HG03432 (cell line): ENCODE data around the gene ARL16.
"Not testable (repeated sequence)": the region's sequence is repeated elsewhere in the genome, so short reads cannot be mapped to it uniquely, and the experiment has no call there.

ENCODE experiments used
- ATAC-seq: cut with Tn5 transposase; IDR thresholded peaks from one replicate; pipeline ENCODE4 v1.9.1; 2021; ENCODE audit warnings: mild to moderate bottlenecking, moderate library complexity; ENCODE audit not compliant: unreplicated experiment

ARL16 gene

GRCh38 chr17:81696218-81696941, 12.8 kb upstream of the ARL16 start:
- ATAC-seq: no peak

GRCh38 chr17:81695801-81696200, 12.2 kb upstream of the ARL16 start:
- no peak for ATAC-seq

- no peak for ATAC-seq
These were observed 11.6 kb upstream of the ARL16 start for GRCh38 chr17:81695211-81695610.

GRCh38 chr17:81694810-81695209, 11.2 kb upstream of the ARL16 start:
- ATAC-seq: no peak

- no peak for ATAC-seq
These were observed 10.1 kb upstream of the ARL16 start for GRCh38 chr17:81693509-81694210.

- no peak for ATAC-seq
These were observed 8.0 kb upstream of the ARL16 start for GRCh38 chr17:81691608-81692007.

- no peak for ATAC-seq
These were observed 7.6 kb upstream of the ARL16 start for GRCh38 chr17:81691196-81691595.

GRCh38 chr17:81690549-81690948, 7.0 kb upstream of the ARL16 start:
- no peak for ATAC-seq

GRCh38 chr17:81690066-81690465, 6.5 kb upstream of the ARL16 start:
- ATAC-seq: no peak

GRCh38 chr17:81688616-81689015, 5.0 kb upstream of the ARL16 start:
- ATAC-seq: no peak

- no peak for ATAC-seq
These were observed 4.4 kb upstream of the ARL16 start for GRCh38 chr17:81687770-81688541.

- no peak for ATAC-seq
These were observed 3.0 kb upstream of the ARL16 start for GRCh38 chr17:81686614-81687013.

- ATAC-seq: no peak
These were observed 1.5 kb upstream of the ARL16 start for GRCh38 chr17:81685108-81685507.

GRCh38 chr17:81684442-81684911, 880 bp upstream of the ARL16 start:
- no peak for ATAC-seq

- ATAC-seq: peak; percentile 18
These were observed 401 bp downstream of the ARL16 start for GRCh38 chr17:81683208-81683583.

GRCh38 chr17:81682565-81683207, 911 bp downstream of the ARL16 start:
- no peak for ATAC-seq

- no peak for ATAC-seq
These were observed 1.9 kb downstream of the ARL16 start for GRCh38 chr17:81681672-81682071.

- ATAC-seq: no peak
These were observed 3.4 kb downstream of the ARL16 start for GRCh38 chr17:81680150-81680549.

- no peak for ATAC-seq
These were observed 6.7 kb downstream of the ARL16 start for GRCh38 chr17:81676906-81677305.

- not testable (repeated sequence) for ATAC-seq
These were observed 7.9 kb downstream of the ARL16 start for GRCh38 chr17:81675515-81676221.
